Liver (tissue), 9 donors: Measurements from ENCODE around the gene PDXK. TPM values are rescaled to one million over a fixed set of nuclear protein-coding genes. Genes with fewer than 3 reads are reported as not detected.

Source experiments
- DNase-seq: peaks from one replicate; pipeline ENCODE4 v3.0.0-alpha.2; 2017; ENCODE audit warnings: low spot score
- H3K27ac ChIP-seq, 2 donors: one replicate each; pipeline ENCODE4 v1.7.0; 2013; ENCODE audit warnings: inconsistent platforms in 2 of 2, low read length in 2 of 2, control low read depth in 1 of 2, low read depth in 1 of 2, mild to moderate bottlenecking in 1 of 2
- H3K27me3 ChIP-seq, 4 donors: one replicate each; pipeline versions ENCODE4 v1.6.1 to v1.7.0; 2013; ENCODE audit warnings: low read length in 3 of 4, inconsistent platforms in 1 of 4, mild to moderate bottlenecking in 1 of 4, moderate library complexity in 1 of 4; ENCODE audit not compliant: control insufficient read depth in 4 of 4, insufficient read depth in 4 of 4
- H3K36me3 ChIP-seq, 4 donors: one replicate each; pipeline versions ENCODE4 v1.6.1 to v1.7.0; 2013; ENCODE audit warnings: low read length in 3 of 4, mild to moderate bottlenecking in 3 of 4, low read depth in 1 of 4, moderate library complexity in 1 of 4; ENCODE audit not compliant: control insufficient read depth in 4 of 4, insufficient read depth in 3 of 4
- H3K4me1 ChIP-seq, 4 donors: one replicate each; pipeline versions ENCODE4 v1.6.1 to v1.7.0; 2013; ENCODE audit warnings: low read length in 3 of 4, mild to moderate bottlenecking in 3 of 4, moderate library complexity in 1 of 4; ENCODE audit not compliant: control insufficient read depth in 4 of 4, insufficient read depth in 4 of 4
- H3K4me3 ChIP-seq, 3 donors: one replicate each; pipeline versions ENCODE4 v1.6.1 to v1.7.0; 2013; ENCODE audit warnings: low read length in 3 of 3, control low read depth in 1 of 3, low read depth in 1 of 3, mild to moderate bottlenecking in 1 of 3
- H3K9ac ChIP-seq, 2 donors: one replicate each; pipeline ENCODE4 v1.7.0; 2013; ENCODE audit warnings: low read length in 2 of 2, mild to moderate bottlenecking in 2 of 2, moderate library complexity in 2 of 2, control low read depth in 1 of 2, low read depth in 1 of 2
- H3K9me3 ChIP-seq, 4 donors: one replicate each; pipeline versions ENCODE4 v1.6.1 to v1.7.0; 2013; ENCODE audit warnings: low read length in 3 of 4; ENCODE audit not compliant: control insufficient read depth in 4 of 4
- EGR1 ChIP-seq, 2 donors: IDR thresholded peaks; 2 replicates each; pipeline ENCODE4 v1.6.1; 2016 to 2018; ENCODE audit warnings: antibody characterized with exemption in 2 of 2, low read depth in 2 of 2
- FOXA2 ChIP-seq: IDR thresholded peaks from 2 replicates; pipeline ENCODE4 v1.6.1; 2016; ENCODE audit warnings: antibody characterized with exemption
- HNF4A ChIP-seq, 2 donors: conservative IDR thresholded peaks; 2 replicates each; pipeline ENCODE4 v1.6.1; 2016; ENCODE audit warnings: antibody characterized with exemption in 2 of 2, mild to moderate bottlenecking in 2 of 2
- HNF4G ChIP-seq: IDR thresholded peaks from 2 replicates; pipeline ENCODE4 v1.6.1; 2016; ENCODE audit warnings: antibody characterized with exemption
- JUND ChIP-seq, 2 donors: IDR thresholded peaks; 2 replicates each; pipeline ENCODE4 v1.6.1; 2016; ENCODE audit warnings: antibody characterized with exemption in 2 of 2
- MAX ChIP-seq: IDR thresholded peaks from 2 replicates; pipeline ENCODE4 v1.6.1; 2016; ENCODE audit warnings: antibody characterized with exemption
- NR2F2 ChIP-seq: IDR thresholded peaks from 2 replicates; pipeline ENCODE4 v1.6.1; 2016; ENCODE audit warnings: antibody characterized with exemption
- REST ChIP-seq: IDR thresholded peaks from 2 replicates; pipeline ENCODE4 v1.6.1; 2016; ENCODE audit warnings: antibody characterized with exemption, mild to moderate bottlenecking
- RXRA ChIP-seq, 2 donors: IDR thresholded peaks; 2 replicates each; pipeline ENCODE4 v1.6.1; 2017 to 2018; ENCODE audit warnings: antibody characterized with exemption in 2 of 2, mild to moderate bottlenecking in 1 of 2
- SP1 ChIP-seq: IDR thresholded peaks from 2 replicates; pipeline ENCODE4 v1.6.1; 2018; ENCODE audit warnings: antibody characterized with exemption, mild to moderate bottlenecking
- TAF1 ChIP-seq: conservative IDR thresholded peaks from 2 replicates; pipeline ENCODE4 v1.6.1; 2016; ENCODE audit warnings: antibody characterized with exemption, mild to moderate bottlenecking
- ZBTB33 ChIP-seq: IDR thresholded peaks from 2 replicates; pipeline ENCODE4 v1.6.1; 2016; ENCODE audit warnings: antibody characterized with exemption
- WGBS: extraction: QIAGEN DNeasy Blood & Tissue Kit; methylation state at CpG from one replicate; pipeline ENCODE4 v1.1.7; 2013; 5-methylcytosine and 5-hydroxymethylcytosine counted together
- polyA plus RNA-seq, 2 donors: library from polyadenylated mRNA; stranded (reverse) in 1 of 2; unstranded in 1 of 2; fragments of 200-250 nt in 1 of 2; fragments of >200 nt in 1 of 2; fragmentation: Nextera tagmentation in 1 of 2; extraction: Ambion mirVana in 1 of 2; gene quantifications; one replicate each; pipeline versions ENCODE4 v1.2.1 to v1.2.3, GENCODE V29; 2013 to 2015
- total RNA-seq, 2 donors: library from RNA; depleted of rRNA; stranded (reverse); fragments of >200 nt; gene quantifications; one replicate each; pipeline ENCODE4 v1.2.3, GENCODE V29; 2014
- TF ChIP-seq, protein P1 (sequence below): IDR thresholded peaks from 2 replicates; pipeline ENCODE4 v1.6.1; 2016; ENCODE audit warnings: antibody characterized with exemption
- donor health status: healthy.
- donor health status: healthy.
- donor health status: healthy.
- donor health status: healthy.
- donor health status: healthy.

PDXK gene
- total and polyA plus RNA-seq, 4 donors = 20.5 to 104 (median 34.9) TPM

- no peaks in the 10 kb centered on the region for H3K9me3 ChIP-seq
- WGBS = 95% methylated on average over 14 of the region's 14 CpGs
- no peak for DNase-seq
- no peak overlapping the region for H3K4me3 ChIP-seq
- no peak overlapping the region for H3K27ac ChIP-seq
- H3K4me1 ChIP-seq = no peaks in the 10 kb centered on the region
- no peak for TF ChIP-seq SP1
- no peak for TF ChIP-seq FOXA2
- TF ChIP-seq TAF1 = no peak
- no peak for TF ChIP-seq REST
- no peak overlapping the region for H3K9ac ChIP-seq
- peaks cover 8 to 60% (median 21%) of the 10 kb centered on the region in 4 donors for H3K36me3 ChIP-seq
- no peaks in the 10 kb centered on the region for H3K27me3 ChIP-seq
Observed at GRCh38 chr21:43802713-43803313, 83.9 kb downstream of the PDXK start.

- peaks cover 0 to 7% (median 4%) of the 10 kb centered on the region in 4 donors for H3K4me1 ChIP-seq
- no peak for TF ChIP-seq ZBTB33
- no peak for TF ChIP-seq HNF4A (conservative IDR thresholded peaks at IDR 0.05)
- no peak for TF ChIP-seq NR2F2
- TF ChIP-seq RXRA (IDR thresholded peaks at IDR 0.05) = no peak
- TF ChIP-seq HNF4G = no peak
- TF ChIP-seq, protein P1, sequence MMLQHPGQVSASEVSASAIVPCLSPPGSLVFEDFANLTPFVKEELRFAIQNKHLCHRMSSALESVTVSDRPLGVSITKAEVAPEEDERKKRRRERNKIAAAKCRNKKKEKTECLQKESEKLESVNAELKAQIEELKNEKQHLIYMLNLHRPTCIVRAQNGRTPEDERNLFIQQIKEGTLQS = no peak
- TF ChIP-seq JUND (IDR thresholded peaks at IDR 0.05) = no peak
- TF ChIP-seq EGR1 (IDR thresholded peaks at IDR 0.05; ENCODE audit: low read depth in 2 of 2) = no peak
- TF ChIP-seq SP1 = no peak
- TF ChIP-seq MAX = no peak
- no peaks in the 10 kb centered on the region for H3K27me3 ChIP-seq
- H3K27ac ChIP-seq = no peak overlapping the region
- H3K36me3 ChIP-seq = peaks cover 5 to 51% (median 15%) of the 10 kb centered on the region in 4 donors
- H3K9ac ChIP-seq = no peak overlapping the region
- DNase-seq = no peak
- H3K9me3 ChIP-seq = no peaks in the 10 kb centered on the region
- WGBS = 93% methylated on average over 33 of the region's 33 CpGs
- no peak overlapping the region for H3K4me3 ChIP-seq
Observed at GRCh38 chr21:43803558-43804300, 84.8 kb downstream of the PDXK start.
